GM12872 (cell line): ENCODE results near the gene RPN1.

Experiments used
- CTCF ChIP-seq: IDR thresholded peaks from 3 replicates; pipeline ENCODE4 v1.5.1; 2011; ENCODE audit warnings: low read depth, mild to moderate bottlenecking, low read length, moderate library complexity; ENCODE audit not compliant: insufficient read depth

Gene RPN1

GRCh38 chr3:128683957-128684356, 33.3 kb upstream of the RPN1 start:
- TF ChIP-seq CTCF, result no peak

- no peak for TF ChIP-seq CTCF
These were observed 30.8 kb upstream of the RPN1 start for GRCh38 chr3:128681369-128681829.

DNA sequence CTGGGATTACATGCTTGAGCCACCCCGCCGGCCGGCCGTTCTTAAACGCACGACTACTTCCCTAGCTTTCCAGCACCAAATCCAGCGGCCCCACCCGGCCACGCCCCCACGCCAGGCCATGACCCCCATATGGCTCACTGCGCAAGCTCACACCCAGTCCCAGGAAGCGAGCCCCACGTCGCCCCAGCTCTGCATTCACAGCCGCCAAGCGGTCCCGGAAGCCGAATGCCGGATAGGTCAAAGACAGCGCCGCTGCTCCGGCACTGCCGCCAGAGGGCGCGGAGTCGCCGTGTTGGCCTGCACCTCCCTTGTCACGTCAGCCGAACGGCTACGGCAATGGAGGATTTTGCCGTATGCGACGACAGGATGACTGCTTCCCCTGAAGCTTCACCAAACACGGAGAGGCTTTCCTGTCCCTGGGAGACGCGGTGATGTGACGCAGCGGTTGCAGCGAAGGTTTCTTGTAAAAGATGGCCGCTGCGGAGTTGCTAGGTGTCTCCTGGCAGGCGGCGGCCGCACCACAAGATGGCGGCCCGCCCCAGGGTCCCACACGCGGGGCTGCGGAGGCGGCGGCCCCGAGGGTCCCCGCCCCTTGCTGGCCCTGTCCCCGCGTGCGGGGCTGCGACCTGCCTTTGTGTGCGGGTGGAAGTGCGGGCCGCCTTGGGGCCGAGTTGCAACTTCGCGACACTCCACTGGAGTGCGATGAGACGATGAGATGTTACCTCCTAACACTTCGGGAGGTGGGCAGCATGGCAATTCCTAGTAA, 30.2 kb upstream of the RPN1 start:
- TF ChIP-seq CTCF, result peak; percentile 99

DNA sequence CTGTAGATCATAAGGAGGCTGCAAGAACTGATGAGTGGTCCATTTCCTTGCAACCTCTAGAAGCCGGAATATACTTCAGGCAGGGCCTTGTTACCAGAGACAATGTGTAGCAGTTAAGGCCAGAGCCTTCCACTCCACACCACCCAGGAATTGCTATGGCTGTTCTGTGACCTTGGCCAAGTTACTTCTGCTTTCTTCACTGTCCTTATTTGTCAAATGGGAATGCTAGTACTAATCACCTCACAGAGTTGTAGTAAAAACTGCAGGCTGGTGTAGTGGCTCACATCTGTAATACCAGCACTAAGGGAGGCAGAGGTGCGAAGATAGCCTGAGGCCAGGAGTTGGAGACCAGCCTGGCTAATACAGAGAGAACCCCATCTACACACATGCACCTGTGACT, 28.7 kb upstream of the RPN1 start:
- TF ChIP-seq CTCF, result no peak

DNA sequence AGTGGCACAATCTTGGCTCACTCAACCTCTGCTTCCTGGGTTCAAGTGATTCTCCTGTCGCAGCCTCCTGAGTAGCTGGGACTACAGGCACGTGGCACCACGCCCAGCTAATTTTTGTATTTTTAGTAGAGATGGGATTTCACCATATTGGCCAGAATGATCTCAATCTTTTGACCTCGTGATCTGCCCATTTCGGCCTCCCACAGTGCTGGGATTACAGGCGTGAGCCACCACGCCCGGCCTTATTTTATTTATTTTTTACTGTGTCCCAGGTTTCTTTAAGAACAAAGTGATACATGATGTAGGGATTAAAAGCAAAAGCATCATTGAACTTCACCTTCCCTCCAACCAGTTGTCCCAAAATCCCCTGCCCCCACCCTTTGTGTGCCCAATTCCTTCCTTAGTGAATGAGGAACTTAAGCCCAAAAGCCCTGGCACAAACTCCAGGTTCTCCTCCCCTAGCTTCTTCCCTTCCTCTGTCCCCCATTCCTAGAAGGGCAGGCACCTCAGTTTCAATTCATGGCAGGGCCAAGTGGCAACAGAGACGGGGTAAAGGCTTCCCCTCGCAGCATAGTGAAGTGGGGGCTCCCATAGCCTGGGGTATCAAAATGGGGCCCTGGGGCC, 23.7 kb upstream of the RPN1 start:
- no peak for TF ChIP-seq CTCF

GRCh38 chr3:128667641-128668040, 17.0 kb upstream of the RPN1 start:
- TF ChIP-seq CTCF, result no peak

- no peak for TF ChIP-seq CTCF
These were observed 14.9 kb upstream of the RPN1 start for GRCh38 chr3:128665362-128666021.
